Heart left ventricle (tissue), 16 donors: ENCODE measurements around the gene NCOA3. TPM values are rescaled to one million over a fixed set of nuclear protein-coding genes. Genes with fewer than 3 reads are reported as not detected.

Source experiments
- ATAC-seq, 4 donors: fragments of 200-7000 bp; cut with Tn5 transposase; one replicate each; pipeline ENCODE4 v1.9.1; 2020 to 2022; ENCODE audit warnings: moderate library complexity in 4 of 4, mild to moderate bottlenecking in 3 of 4, moderate number of reproducible peaks in 1 of 4
- DNase-seq, 5 donors: peaks; one replicate each; pipeline ENCODE4 v3.0.0-alpha.2; 2020
- H3K27ac ChIP-seq, 12 donors: fragments of 200-600 bp; sonication (generic) in 4 of 12; one replicate each; pipeline versions ENCODE4 v1.5.0 to v1.8.0; 2016 to 2022; ENCODE audit warnings: mild to moderate bottlenecking in 2 of 12
- H3K27me3 ChIP-seq, 9 donors: fragments of 200-600 bp; sonication (generic) in 2 of 9; one replicate each; pipeline versions ENCODE4 v1.5.1 to v1.8.0; 2016 to 2022; ENCODE audit warnings: mild to moderate bottlenecking in 3 of 9
- H3K36me3 ChIP-seq, 9 donors: fragments of 200-600 bp; sonication (generic) in 2 of 9; one replicate each; pipeline versions ENCODE4 v1.5.0 to v1.8.0; 2018 to 2022; ENCODE audit warnings: mild to moderate bottlenecking in 2 of 9
- H3K4me1 ChIP-seq, 12 donors: fragments of 200-600 bp; sonication (generic) in 4 of 12; one replicate each; pipeline versions ENCODE4 v1.5.0 to v1.8.0; 2016 to 2022; ENCODE audit warnings: mild to moderate bottlenecking in 3 of 12
- H3K4me3 ChIP-seq, 12 donors: fragments of 200-600 bp; sonication (generic) in 4 of 12; one replicate each; pipeline versions ENCODE4 v1.5.0 to v1.8.0; 2017 to 2022; ENCODE audit warnings: mild to moderate bottlenecking in 9 of 12, moderate library complexity in 4 of 12
- H3K9me3 ChIP-seq, 12 donors: fragments of 200-600 bp; sonication (generic) in 4 of 12; one replicate each; pipeline versions ENCODE4 v1.5.0 to v1.8.0; 2016 to 2022; ENCODE audit warnings: mild to moderate bottlenecking in 1 of 12
- POLR2A ChIP-seq, 2 donors: fragments of 450-650 bp; IDR thresholded peaks; one replicate each; pipeline ENCODE4 v1.6.1; 2017; ENCODE audit warnings: antibody characterized with exemption in 2 of 2, mild to moderate bottlenecking in 2 of 2, moderate library complexity in 2 of 2
- WGBS, 4 donors: extraction: QIAGEN DNeasy Blood & Tissue Kit in 2 of 4; methylation state at CpG; one replicate each; pipeline versions ENCODE4 v1.1.5 to v1.1.7; 2013 to 2018; 5-methylcytosine and 5-hydroxymethylcytosine counted together
- intact Hi-C, 10 donors: fragments of 100-400 bp; cut with DNase I; formaldehyde crosslinking; loops; one replicate each; pipeline versions ENCODE4 v1.11.1 to v1.14.2; 2022
- polyA plus RNA-seq, 2 donors: library from polyadenylated mRNA; stranded (reverse); fragments of 200-250 nt; gene quantifications; one replicate each; pipeline ENCODE4 v1.2.3, GENCODE V29; 2013
- total RNA-seq, 9 donors: library from RNA; depleted of rRNA in 2 of 9; stranded (reverse); fragments of >200 nt in 2 of 9; fragmentation: NEBNext Ultra II Directional in 3 of 9; extraction: Animal tissue kit (Norgen Biotek cat#: 25700) in 3 of 9; gene quantifications; one replicate each; pipeline versions ENCODE4 v1.1.0 to v1.2.4, GENCODE V29; 2016 to 2023
- TF ChIP-seq, protein P1 (sequence below), 12 donors: fragments of 200-600 bp; sonication (generic) in 4 of 12; IDR thresholded peaks; one replicate each; pipeline versions ENCODE4 v1.5.0 to v1.8.0; 2018 to 2022; ENCODE audit warnings: antibody characterized with exemption in 12 of 12, mild to moderate bottlenecking in 5 of 12
- donor health status: ischemic (EF 13 %, LVEDD 7.1; RV severe dilation, severe dysfunction).
- donor health status: healthy with polysubstance abuse.
- donor health status: DM: no; HTN: yes; CAD: no.
- donor health status: DM: no; HTN: no; CAD: no.
- donor health status: ischemic (EF 25% LVEDD 6.9; RV normal size, moderate dysfunction).
- donor health status: ischemic (EF 25% LVEDD 5.7; RV mildly dilated, moderate dysfunction).
- donor health status: healthy.
- donor health status: DM: yes; HTN: yes; CAD: no.
- donor health status: ischemic (EF 35%, LVEDD 5.7; RV mildly dilated, moderate dysfunction).
- donor health status: nonischemic (EF 11% LVEDD 7.7; RV severe dilation, severe dysfunction).
- donor health status: DM: yes; HTN: yes; CAD: no.
- donor health status: PGD.
- donor health status: ischemic (EF 29% LVEDD 5.4; RV normal size, mild dysfunction).
- donor health status: nonischemic (EF 23%, LVEDD 6.1; RV moderate dilation, normal function).

NCOA3 gene
- total and polyA plus RNA-seq, 11 donors: 6.7 to 39.3 (median 25.3) TPM

DNA sequence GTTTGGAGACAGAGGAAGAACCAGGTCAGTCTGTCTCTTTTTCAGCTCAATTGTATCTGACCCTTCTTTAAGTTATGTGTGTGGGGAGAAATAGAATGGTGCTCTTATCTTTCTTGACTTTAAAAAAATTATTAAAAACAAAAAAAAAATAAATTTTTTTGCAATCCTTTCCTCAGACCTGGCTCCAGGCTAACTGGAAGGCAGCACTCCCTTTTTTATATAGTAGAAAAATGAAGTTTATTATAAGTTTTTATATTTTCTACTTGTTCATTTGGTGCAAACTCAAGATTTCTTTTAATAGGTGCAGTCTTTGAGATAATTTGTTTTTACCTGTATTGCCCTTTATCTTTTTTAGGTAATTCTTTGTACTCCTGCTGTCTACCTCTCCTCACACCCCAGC lies 153.9 kb downstream of the NCOA3 start:
- no peak for ATAC-seq
- H3K36me3 ChIP-seq: peaks cover 0 to 99% (median 88%) of the 10 kb centered on the region in 9 donors
- TF ChIP-seq, protein P1, sequence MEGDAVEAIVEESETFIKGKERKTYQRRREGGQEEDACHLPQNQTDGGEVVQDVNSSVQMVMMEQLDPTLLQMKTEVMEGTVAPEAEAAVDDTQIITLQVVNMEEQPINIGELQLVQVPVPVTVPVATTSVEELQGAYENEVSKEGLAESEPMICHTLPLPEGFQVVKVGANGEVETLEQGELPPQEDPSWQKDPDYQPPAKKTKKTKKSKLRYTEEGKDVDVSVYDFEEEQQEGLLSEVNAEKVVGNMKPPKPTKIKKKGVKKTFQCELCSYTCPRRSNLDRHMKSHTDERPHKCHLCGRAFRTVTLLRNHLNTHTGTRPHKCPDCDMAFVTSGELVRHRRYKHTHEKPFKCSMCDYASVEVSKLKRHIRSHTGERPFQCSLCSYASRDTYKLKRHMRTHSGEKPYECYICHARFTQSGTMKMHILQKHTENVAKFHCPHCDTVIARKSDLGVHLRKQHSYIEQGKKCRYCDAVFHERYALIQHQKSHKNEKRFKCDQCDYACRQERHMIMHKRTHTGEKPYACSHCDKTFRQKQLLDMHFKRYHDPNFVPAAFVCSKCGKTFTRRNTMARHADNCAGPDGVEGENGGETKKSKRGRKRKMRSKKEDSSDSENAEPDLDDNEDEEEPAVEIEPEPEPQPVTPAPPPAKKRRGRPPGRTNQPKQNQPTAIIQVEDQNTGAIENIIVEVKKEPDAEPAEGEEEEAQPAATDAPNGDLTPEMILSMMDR (IDR thresholded peaks at IDR 0.05): no peak
- no peak for TF ChIP-seq POLR2A (IDR thresholded peaks at IDR 0.05)

DNA sequence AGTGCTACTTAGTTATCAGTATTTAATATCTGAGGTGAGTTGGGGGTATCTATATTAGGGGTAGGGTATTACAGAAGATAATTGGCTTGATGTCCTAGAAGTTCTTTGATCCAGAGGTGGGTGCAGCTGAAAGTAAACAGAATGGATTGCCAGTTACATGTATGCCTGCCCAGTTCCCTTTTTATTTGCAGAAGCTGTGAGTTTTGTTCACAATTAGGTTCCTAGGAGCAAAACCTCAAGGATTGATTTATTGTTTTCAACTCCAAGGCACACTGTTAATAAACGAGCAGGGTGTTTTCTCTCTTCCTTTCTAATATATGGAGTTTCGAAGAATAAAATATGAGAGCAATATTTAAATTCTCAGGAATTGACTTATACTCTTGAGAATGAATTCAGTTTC lies 154.6 kb downstream of the NCOA3 start:
- no peak overlapping the region for H3K27ac ChIP-seq
- no peaks in the 10 kb centered on the region for H3K27me3 ChIP-seq
- no peak overlapping the region for H3K4me3 ChIP-seq
- TF ChIP-seq, protein P1 (IDR thresholded peaks at IDR 0.05): no peak
- no peak for TF ChIP-seq POLR2A (IDR thresholded peaks at IDR 0.05)
- DNase-seq (no peak), ATAC-seq (no peak)
- peaks cover 0 to 99% (median 86%) of the 10 kb centered on the region in 9 donors for H3K36me3 ChIP-seq
- intact Hi-C loops: no loop called here
- 86 to 88% (median 87%) methylated on average over 2 of the region's 2 CpGs for WGBS, 4 donors
- no peaks in the 10 kb centered on the region for H3K9me3 ChIP-seq
- peaks cover 0 to 9% (median 0%) of the 10 kb centered on the region in 12 donors for H3K4me1 ChIP-seq

More for the DNA sequence above, 153.9 kb downstream of the NCOA3 start:
- no peaks in the 10 kb centered on the region for H3K27me3 ChIP-seq
- peaks cover 0 to 8% (median 0%) of the 10 kb centered on the region in 12 donors for H3K4me1 ChIP-seq
- DNase-seq: no peak
- H3K9me3 ChIP-seq: no peaks in the 10 kb centered on the region
- H3K27ac ChIP-seq: no peak overlapping the region
- intact Hi-C loops: no loop called here
- H3K4me3 ChIP-seq: no peak overlapping the region

DNA sequence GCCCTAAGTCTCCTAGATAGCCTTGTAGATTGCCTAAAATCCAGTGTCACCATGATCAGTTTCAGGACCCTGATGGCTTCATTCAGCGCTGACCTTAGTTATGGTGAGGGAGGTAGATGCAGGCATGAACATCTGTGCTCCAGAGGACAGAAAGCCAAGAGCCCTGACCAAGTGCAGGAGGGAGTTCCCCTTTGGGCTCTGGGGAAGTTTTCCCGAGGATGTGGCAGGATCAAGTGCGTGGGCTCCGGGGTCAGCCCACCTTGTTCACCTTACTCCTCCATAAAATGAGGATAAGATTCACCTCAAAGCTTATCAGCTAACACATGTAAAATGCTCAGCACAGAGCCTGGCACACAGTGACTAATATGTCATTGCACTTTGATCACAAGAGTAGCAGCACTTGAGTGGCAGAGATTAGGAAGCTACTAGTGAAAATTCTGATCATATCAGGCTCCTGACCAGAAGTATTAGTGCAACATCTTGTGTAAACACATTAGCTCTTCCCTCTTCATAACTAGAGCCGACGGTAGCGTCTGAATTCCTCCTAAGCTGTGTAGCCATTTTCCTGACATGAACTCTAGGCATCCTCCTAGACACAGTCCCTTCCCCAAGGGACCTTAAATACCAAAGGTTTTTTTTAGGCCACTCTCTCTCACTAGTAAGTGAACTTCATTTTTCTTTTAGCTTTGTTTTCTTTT lies 158.4 kb downstream of the NCOA3 start:
- Histone ChIP-seq H3K4me3 (no peak overlapping the region), H3K9me3 (no peaks in the 10 kb centered on the region), H3K36me3 (peaks cover 0 to 85% (median 64%) of the 10 kb centered on the region in 9 donors), H3K27me3 (no peaks in the 10 kb centered on the region), H3K27ac (no peak overlapping the region), H3K4me1 (peaks cover 0 to 19% (median 6%) of the 10 kb centered on the region in 12 donors)
- no peak for TF ChIP-seq POLR2A (IDR thresholded peaks at IDR 0.05)
- TF ChIP-seq, protein P1 (IDR thresholded peaks at IDR 0.05): no peak
- DNase-seq (no peak), ATAC-seq (no peak)
- intact Hi-C loops: loop anchor here in 5 of 10 donors (5.0 kb wide), 2 partner anchors 127 to 962 kb away; partner anchors contain the start of gene SULF2 (in 2 of the 5)
- WGBS, 4 donors: 44 to 50% (median 46%) methylated on average over 7 of the region's 7 CpGs

DNA sequence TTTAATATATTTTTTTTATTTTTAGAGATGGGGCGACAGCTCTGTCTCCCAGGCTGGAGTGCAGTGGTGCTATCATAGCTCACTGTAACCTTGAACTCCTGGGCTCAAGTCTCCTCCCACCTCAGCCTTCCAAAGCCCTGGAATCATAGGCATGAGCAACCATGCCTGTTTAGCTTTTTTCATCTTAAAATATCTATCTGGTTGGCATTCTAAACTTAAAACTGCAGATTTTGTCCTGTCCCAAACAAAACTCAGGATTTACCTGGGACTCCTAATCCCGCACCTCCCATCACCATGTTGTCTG lies 158.9 kb downstream of the NCOA3 start:
- WGBS, 4 donors: 78 to 91% (median 83%) methylated on average over 2 of the region's 2 CpGs
- ATAC-seq: no peak
- intact Hi-C loops: loop anchor here in 5 of 10 donors (5.0 kb wide), 2 partner anchors 127 to 962 kb away; partner anchors contain the start of gene SULF2 (in 2 of the 5)
- Histone ChIP-seq H3K4me1 (peaks cover 0 to 19% (median 6%) of the 10 kb centered on the region in 12 donors), H3K4me3 (no peak overlapping the region), H3K27ac (no peak overlapping the region), H3K27me3 (no peaks in the 10 kb centered on the region), H3K36me3 (peaks cover 0 to 80% (median 63%) of the 10 kb centered on the region in 9 donors), H3K9me3 (no peaks in the 10 kb centered on the region)
- TF ChIP-seq, protein P1 (IDR thresholded peaks at IDR 0.05): no peak
- DNase-seq: no peak
